KG1 (cell line): ENCODE measurements around the gene SMNDC1.
"Not testable (repeated sequence)": the region's sequence is repeated elsewhere in the genome, so short reads cannot be mapped to it uniquely, and the experiment has no call there.

ENCODE experiments used
- DNase-seq: peaks from one replicate; lab custom pipeline; 2025; lab: John Stamatoyannopoulos, UW

The SMNDC1 gene

GRCh38 chr10:110251392-110251791 lies 53.3 kb downstream of the SMNDC1 start:
- not testable (repeated sequence) for DNase-seq

GRCh38 chr10:110249489-110249888 lies 55.2 kb downstream of the SMNDC1 start:
- DNase-seq: not testable (repeated sequence)

- DNase-seq: not testable (repeated sequence)
These were observed 56.9 kb downstream of the SMNDC1 start for GRCh38 chr10:110247833-110248232.

- DNase-seq: no peak
These were observed 60.2 kb downstream of the SMNDC1 start for GRCh38 chr10:110244550-110244949.

- no peak for DNase-seq
These were observed 62.2 kb downstream of the SMNDC1 start for GRCh38 chr10:110242511-110242910.

GRCh38 chr10:110241841-110242240 lies 62.9 kb downstream of the SMNDC1 start:
- DNase-seq: no peak

- no peak for DNase-seq
These were observed 63.3 kb downstream of the SMNDC1 start for GRCh38 chr10:110241407-110241806.
